ENCODE measurements around the gene ANO2.

GRCh38 chr12:5546616-5547015 lies 398.4 kb downstream of the ANO2 start:
- no peak for TF ChIP-seq POLR2A (IDR thresholded peaks at IDR 0.05)
- TF ChIP-seq, protein P1, sequence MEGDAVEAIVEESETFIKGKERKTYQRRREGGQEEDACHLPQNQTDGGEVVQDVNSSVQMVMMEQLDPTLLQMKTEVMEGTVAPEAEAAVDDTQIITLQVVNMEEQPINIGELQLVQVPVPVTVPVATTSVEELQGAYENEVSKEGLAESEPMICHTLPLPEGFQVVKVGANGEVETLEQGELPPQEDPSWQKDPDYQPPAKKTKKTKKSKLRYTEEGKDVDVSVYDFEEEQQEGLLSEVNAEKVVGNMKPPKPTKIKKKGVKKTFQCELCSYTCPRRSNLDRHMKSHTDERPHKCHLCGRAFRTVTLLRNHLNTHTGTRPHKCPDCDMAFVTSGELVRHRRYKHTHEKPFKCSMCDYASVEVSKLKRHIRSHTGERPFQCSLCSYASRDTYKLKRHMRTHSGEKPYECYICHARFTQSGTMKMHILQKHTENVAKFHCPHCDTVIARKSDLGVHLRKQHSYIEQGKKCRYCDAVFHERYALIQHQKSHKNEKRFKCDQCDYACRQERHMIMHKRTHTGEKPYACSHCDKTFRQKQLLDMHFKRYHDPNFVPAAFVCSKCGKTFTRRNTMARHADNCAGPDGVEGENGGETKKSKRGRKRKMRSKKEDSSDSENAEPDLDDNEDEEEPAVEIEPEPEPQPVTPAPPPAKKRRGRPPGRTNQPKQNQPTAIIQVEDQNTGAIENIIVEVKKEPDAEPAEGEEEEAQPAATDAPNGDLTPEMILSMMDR (IDR thresholded peaks at IDR 0.05): no peak

All from uterus (tissue), 2 donors.